GM23338 (cell line): ENCODE results near the gene ASXL3. TPM values are rescaled to one million over a fixed set of nuclear protein-coding genes. Genes with fewer than 3 reads are reported as not detected.

Source experiments
- ATAC-seq: fragments of 200-7000 bp; cut with Tn5 transposase; 3 replicates; pipeline ENCODE4 v1.9.1; 2020
- DNase-seq: peaks from one replicate; pipeline ENCODE4 v3.0.0-alpha.2; 2015; ENCODE audit warnings: low spot score
- H2AFZ ChIP-seq: fragments of 200-600 bp; sonication (generic); 2 replicates; pipeline ENCODE4 v1.8.0; 2016; ENCODE audit warnings: antibody characterized with exemption, mild to moderate bottlenecking, moderate library complexity
- H3F3A ChIP-seq: fragments of 200-600 bp; sonication (generic); replicated peaks from 2 replicates; pipeline ENCODE4 v1.8.0; 2017; ENCODE audit warnings: antibody characterized with exemption, mixed run types, low read depth
- H3K27ac ChIP-seq: fragments of 200-600 bp; sonication (generic); 2 replicates; pipeline ENCODE4 v1.6.1; 2016; ENCODE audit warnings: low read depth
- H3K27me3 ChIP-seq: fragments of 200-600 bp; sonication (generic); 2 replicates; pipeline ENCODE4 v1.8.0; 2016; ENCODE audit warnings: mild to moderate bottlenecking, mixed run types, moderate library complexity; ENCODE audit not compliant: insufficient read depth
- H3K36me3 ChIP-seq: fragments of 200-600 bp; sonication (generic); 2 replicates; pipeline ENCODE4 v1.8.0; 2016; ENCODE audit warnings: mild to moderate bottlenecking; ENCODE audit not compliant: insufficient read depth
- H3K4me1 ChIP-seq: fragments of 200-600 bp; sonication (generic); 2 replicates; pipeline ENCODE4 v1.8.0; 2016; ENCODE audit warnings: mild to moderate bottlenecking, moderate library complexity; ENCODE audit not compliant: insufficient read depth
- H3K4me2 ChIP-seq: fragments of 200-600 bp; sonication (generic); 2 replicates; pipeline ENCODE4 v1.7.1; 2017; ENCODE audit warnings: mixed run types
- H3K4me3 ChIP-seq: fragments of 200-600 bp; sonication (generic); 2 replicates; pipeline ENCODE4 v1.6.1; 2016; ENCODE audit warnings: mixed run types
- H3K79me2 ChIP-seq: fragments of 200-600 bp; sonication (generic); replicated peaks from 2 replicates; pipeline ENCODE4 v1.8.0; 2017; ENCODE audit warnings: mild to moderate bottlenecking; ENCODE audit not compliant: insufficient read depth
- H3K9me2 ChIP-seq: fragments of 200-600 bp; sonication (generic); 2 replicates; pipeline ENCODE4 v1.8.0; 2017; ENCODE audit not compliant: insufficient read depth
- H4K20me1 ChIP-seq: fragments of 200-600 bp; sonication (generic); replicated peaks from 2 replicates; pipeline ENCODE4 v1.8.0; 2017; ENCODE audit warnings: mild to moderate bottlenecking; ENCODE audit not compliant: insufficient read depth
- H3K27ac Mint-ChIP-seq: 2 replicates; pipeline ENCODE4 v1.8.0; 2020; ENCODE audit warnings: inconsistent platforms, mild to moderate bottlenecking, moderate library complexity, mixed read lengths
- H3K27me3 Mint-ChIP-seq: 3 replicates; pipeline ENCODE4 v1.8.0; 2022; ENCODE audit warnings: low read depth, mild to moderate bottlenecking, moderate library complexity, mixed read lengths, inconsistent platforms; ENCODE audit not compliant: insufficient read depth, poor library complexity
- H3K36me3 Mint-ChIP-seq: 3 replicates; pipeline ENCODE4 v1.8.0; 2021; ENCODE audit warnings: low read depth, mild to moderate bottlenecking, inconsistent platforms, moderate library complexity, mixed read lengths
- H3K4me1 Mint-ChIP-seq: 3 replicates; pipeline ENCODE4 v1.8.0; 2020; ENCODE audit warnings: mild to moderate bottlenecking, inconsistent platforms, mixed read lengths
- H3K4me3 Mint-ChIP-seq: 3 replicates; pipeline ENCODE4 v1.8.0; 2021; ENCODE audit warnings: moderate library complexity, mild to moderate bottlenecking, inconsistent platforms, mixed read lengths
- H3K9me3 Mint-ChIP-seq: 3 replicates; pipeline ENCODE4 v1.8.0; 2020; ENCODE audit warnings: moderate library complexity, mild to moderate bottlenecking, inconsistent platforms, mixed read lengths
- CREB1 ChIP-seq: fragments of 250-450 bp; sonication (Bioruptor Pico); IDR thresholded peaks from 2 replicates; pipeline ENCODE4 v1.5.0; 2020; ENCODE audit warnings: low read depth, mild to moderate bottlenecking, moderate library complexity
- EZH2 ChIP-seq: fragments of 200-600 bp; sonication (generic); IDR thresholded peaks from one replicate; pipeline ENCODE4 v1.8.0; 2017; ENCODE audit warnings: antibody characterized with exemption, mild to moderate bottlenecking, low read depth; ENCODE audit not compliant: unreplicated experiment
- EZH2phosphoT487 ChIP-seq: fragments of 200-600 bp; sonication (generic); IDR thresholded peaks from one replicate; pipeline ENCODE4 v1.8.1; 2018; ENCODE audit warnings: antibody characterized with exemption; ENCODE audit not compliant: unreplicated experiment
- JUNB ChIP-seq: IDR thresholded peaks from one replicate; pipeline ENCODE4 v1.6.1; 2016; ENCODE audit warnings: antibody characterized with exemption; ENCODE audit not compliant: unreplicated experiment
- NANOG ChIP-seq: IDR thresholded peaks from 2 replicates; pipeline ENCODE4 v1.6.1; 2016; ENCODE audit warnings: antibody characterized with exemption, borderline replicate concordance
- POLR2AphosphoS5 ChIP-seq: IDR thresholded peaks from 2 replicates; pipeline ENCODE4 v1.6.1; 2016; ENCODE audit warnings: antibody characterized with exemption, low read depth
- STAT1 ChIP-seq: IDR thresholded peaks from one replicate; pipeline ENCODE4 v1.6.1; 2016; ENCODE audit warnings: antibody characterized with exemption; ENCODE audit not compliant: unreplicated experiment
- ZNF114 ChIP-seq: fragments of 250-450 bp; sonication (Bioruptor Pico); IDR thresholded peaks from 2 replicates; pipeline ENCODE4 v1.5.0; 2020; ENCODE audit warnings: mild to moderate bottlenecking, moderate library complexity
- polyA plus RNA-seq: library from polyadenylated mRNA; unstranded; fragments of >200 nt; fragmentation: Nextera tagmentation; extraction: Ambion mirVana; gene quantifications from 2 replicates; pipeline ENCODE4 v1.2.1, GENCODE V29; 2016
- total RNA-seq: library from RNA; depleted of rRNA; stranded (reverse); fragments of >200 nt; shearing (Covaris generic); gene quantifications from 2 replicates; pipeline ENCODE4 v1.2.3, GENCODE V29; 2014
- TF ChIP-seq, protein P1 (sequence below), 2 experiments: fragments of 200-600 bp in 1 of 2; sonication (generic) in 1 of 2; conservative IDR thresholded peaks; 2 replicates each; pipeline versions ENCODE4 v1.5.1 to v1.6.1; 2016 to 2017; ENCODE audit warnings: antibody characterized with exemption in 2 of 2, low read depth in 2 of 2, mild to moderate bottlenecking in 2 of 2, moderate library complexity in 1 of 2
- TF ChIP-seq, protein P2 (sequence below): IDR thresholded peaks from one replicate; pipeline ENCODE4 v1.6.1; 2018; ENCODE audit warnings: antibody characterized with exemption; ENCODE audit not compliant: unreplicated experiment
- TF ChIP-seq, protein P3 (sequence below): fragments of 250-450 bp; sonication (Bioruptor Pico); IDR thresholded peaks from 2 replicates; pipeline ENCODE4 v1.5.0; 2020; ENCODE audit warnings: mild to moderate bottlenecking, moderate library complexity

Gene ASXL3
- total and polyA plus RNA-seq, 2 experiments from 2014 or later, result 0.23 to 1.4 TPM

DNA sequence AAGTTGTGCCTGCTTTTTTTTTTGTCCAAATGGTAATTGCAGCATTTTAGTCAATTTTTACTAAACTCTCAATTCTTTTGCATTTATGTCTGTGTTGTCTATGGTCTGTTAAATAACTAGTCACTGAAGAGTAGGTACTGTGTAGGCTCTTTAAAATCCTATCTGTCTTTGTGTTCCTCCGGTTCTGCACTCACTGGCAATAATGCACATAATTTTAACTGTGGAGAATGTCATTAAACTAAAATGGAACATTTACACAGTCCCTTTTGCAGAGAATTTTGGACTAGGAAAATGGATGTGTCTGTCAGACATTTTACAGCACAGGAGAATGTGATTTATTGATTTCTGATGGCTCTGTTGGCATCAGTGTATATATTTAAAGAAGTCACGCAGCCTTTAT, 116.6 kb downstream of the ASXL3 start (continued):
- TF ChIP-seq, protein P1, sequence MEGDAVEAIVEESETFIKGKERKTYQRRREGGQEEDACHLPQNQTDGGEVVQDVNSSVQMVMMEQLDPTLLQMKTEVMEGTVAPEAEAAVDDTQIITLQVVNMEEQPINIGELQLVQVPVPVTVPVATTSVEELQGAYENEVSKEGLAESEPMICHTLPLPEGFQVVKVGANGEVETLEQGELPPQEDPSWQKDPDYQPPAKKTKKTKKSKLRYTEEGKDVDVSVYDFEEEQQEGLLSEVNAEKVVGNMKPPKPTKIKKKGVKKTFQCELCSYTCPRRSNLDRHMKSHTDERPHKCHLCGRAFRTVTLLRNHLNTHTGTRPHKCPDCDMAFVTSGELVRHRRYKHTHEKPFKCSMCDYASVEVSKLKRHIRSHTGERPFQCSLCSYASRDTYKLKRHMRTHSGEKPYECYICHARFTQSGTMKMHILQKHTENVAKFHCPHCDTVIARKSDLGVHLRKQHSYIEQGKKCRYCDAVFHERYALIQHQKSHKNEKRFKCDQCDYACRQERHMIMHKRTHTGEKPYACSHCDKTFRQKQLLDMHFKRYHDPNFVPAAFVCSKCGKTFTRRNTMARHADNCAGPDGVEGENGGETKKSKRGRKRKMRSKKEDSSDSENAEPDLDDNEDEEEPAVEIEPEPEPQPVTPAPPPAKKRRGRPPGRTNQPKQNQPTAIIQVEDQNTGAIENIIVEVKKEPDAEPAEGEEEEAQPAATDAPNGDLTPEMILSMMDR (conservative IDR thresholded peaks at IDR 0.05; ENCODE audit: low read depth in 2 of 2), result no peak
- TF ChIP-seq STAT1, result no peak
- no peak for TF ChIP-seq NANOG

DNA sequence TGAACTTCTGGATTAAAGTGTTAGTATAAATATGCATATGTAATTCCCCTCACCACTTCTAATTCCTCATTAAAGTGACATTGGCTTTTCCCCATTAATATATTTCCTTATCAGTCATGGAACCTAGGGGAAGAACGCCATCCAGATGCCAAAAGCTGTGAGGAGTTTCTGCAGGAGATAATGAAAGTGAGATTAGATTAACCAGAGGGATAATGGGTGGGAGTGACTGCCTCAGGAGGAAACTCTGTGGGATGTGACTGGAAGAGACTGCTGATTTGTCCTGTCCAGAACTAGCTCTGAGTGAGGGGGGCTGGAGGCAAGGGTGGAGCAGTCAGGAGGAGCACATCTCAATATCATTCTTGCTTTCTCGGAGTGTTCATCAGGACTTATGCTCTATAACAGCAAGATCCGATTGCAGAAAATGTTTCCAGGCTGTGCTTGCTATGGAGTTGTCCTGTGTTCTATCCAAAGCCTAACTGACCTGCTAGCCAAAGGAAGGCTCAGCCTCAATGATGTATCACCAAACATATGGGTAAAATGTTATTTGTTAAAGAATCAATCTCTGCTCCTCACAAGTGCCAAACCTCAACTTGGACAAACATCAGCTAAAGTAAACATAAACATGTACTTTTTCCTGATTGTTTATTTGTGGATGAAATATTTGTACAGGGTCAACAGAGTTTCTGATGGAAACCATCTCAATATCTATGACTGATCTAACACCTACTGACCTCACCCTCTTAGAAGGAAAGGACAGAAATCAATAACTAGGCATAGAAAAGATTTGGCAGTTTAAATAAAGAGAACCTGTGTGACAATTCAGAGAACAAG, 118.5 kb downstream of the ASXL3 start:
- Mint-ChIP-seq H3K27ac (no peak overlapping the region), H3K4me3 (no peak overlapping the region), H3K36me3 (no peaks in the 10 kb centered on the region), H3K4me1 (no peaks in the 10 kb centered on the region), H3K9me3 (no peaks in the 10 kb centered on the region), H3K27me3 (no peaks in the 10 kb centered on the region)
- no peak overlapping the region for H2AFZ ChIP-seq
- H3K27me3 ChIP-seq, result no peaks in the 10 kb centered on the region
- no peaks in the 10 kb centered on the region for H3K36me3 ChIP-seq
- no peak overlapping the region for H3K27ac ChIP-seq
- ATAC-seq (no peak), DNase-seq (no peak)
- H3K4me3 ChIP-seq, result no peak overlapping the region
- H3F3A ChIP-seq, result no peaks in the 10 kb centered on the region
- no peaks in the 10 kb centered on the region for H4K20me1 ChIP-seq
- no peak overlapping the region for H3K4me2 ChIP-seq
- H3K9me2 ChIP-seq, result no peaks in the 10 kb centered on the region
- no peaks in the 10 kb centered on the region for H3K4me1 ChIP-seq
- no peaks in the 10 kb centered on the region for H3K79me2 ChIP-seq
- no peak for TF ChIP-seq EZH2phosphoT487
- TF ChIP-seq STAT1, result no peak
- TF ChIP-seq EZH2, result no peak
- TF ChIP-seq POLR2AphosphoS5, result no peak
- TF ChIP-seq, protein P2, sequence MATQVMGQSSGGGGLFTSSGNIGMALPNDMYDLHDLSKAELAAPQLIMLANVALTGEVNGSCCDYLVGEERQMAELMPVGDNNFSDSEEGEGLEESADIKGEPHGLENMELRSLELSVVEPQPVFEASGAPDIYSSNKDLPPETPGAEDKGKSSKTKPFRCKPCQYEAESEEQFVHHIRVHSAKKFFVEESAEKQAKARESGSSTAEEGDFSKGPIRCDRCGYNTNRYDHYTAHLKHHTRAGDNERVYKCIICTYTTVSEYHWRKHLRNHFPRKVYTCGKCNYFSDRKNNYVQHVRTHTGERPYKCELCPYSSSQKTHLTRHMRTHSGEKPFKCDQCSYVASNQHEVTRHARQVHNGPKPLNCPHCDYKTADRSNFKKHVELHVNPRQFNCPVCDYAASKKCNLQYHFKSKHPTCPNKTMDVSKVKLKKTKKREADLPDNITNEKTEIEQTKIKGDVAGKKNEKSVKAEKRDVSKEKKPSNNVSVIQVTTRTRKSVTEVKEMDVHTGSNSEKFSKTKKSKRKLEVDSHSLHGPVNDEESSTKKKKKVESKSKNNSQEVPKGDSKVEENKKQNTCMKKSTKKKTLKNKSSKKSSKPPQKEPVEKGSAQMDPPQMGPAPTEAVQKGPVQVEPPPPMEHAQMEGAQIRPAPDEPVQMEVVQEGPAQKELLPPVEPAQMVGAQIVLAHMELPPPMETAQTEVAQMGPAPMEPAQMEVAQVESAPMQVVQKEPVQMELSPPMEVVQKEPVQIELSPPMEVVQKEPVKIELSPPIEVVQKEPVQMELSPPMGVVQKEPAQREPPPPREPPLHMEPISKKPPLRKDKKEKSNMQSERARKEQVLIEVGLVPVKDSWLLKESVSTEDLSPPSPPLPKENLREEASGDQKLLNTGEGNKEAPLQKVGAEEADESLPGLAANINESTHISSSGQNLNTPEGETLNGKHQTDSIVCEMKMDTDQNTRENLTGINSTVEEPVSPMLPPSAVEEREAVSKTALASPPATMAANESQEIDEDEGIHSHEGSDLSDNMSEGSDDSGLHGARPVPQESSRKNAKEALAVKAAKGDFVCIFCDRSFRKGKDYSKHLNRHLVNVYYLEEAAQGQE, result no peak
- TF ChIP-seq JUNB, result no peak
- no peak for TF ChIP-seq CREB1
- no peak for TF ChIP-seq NANOG
- TF ChIP-seq, protein P3, sequence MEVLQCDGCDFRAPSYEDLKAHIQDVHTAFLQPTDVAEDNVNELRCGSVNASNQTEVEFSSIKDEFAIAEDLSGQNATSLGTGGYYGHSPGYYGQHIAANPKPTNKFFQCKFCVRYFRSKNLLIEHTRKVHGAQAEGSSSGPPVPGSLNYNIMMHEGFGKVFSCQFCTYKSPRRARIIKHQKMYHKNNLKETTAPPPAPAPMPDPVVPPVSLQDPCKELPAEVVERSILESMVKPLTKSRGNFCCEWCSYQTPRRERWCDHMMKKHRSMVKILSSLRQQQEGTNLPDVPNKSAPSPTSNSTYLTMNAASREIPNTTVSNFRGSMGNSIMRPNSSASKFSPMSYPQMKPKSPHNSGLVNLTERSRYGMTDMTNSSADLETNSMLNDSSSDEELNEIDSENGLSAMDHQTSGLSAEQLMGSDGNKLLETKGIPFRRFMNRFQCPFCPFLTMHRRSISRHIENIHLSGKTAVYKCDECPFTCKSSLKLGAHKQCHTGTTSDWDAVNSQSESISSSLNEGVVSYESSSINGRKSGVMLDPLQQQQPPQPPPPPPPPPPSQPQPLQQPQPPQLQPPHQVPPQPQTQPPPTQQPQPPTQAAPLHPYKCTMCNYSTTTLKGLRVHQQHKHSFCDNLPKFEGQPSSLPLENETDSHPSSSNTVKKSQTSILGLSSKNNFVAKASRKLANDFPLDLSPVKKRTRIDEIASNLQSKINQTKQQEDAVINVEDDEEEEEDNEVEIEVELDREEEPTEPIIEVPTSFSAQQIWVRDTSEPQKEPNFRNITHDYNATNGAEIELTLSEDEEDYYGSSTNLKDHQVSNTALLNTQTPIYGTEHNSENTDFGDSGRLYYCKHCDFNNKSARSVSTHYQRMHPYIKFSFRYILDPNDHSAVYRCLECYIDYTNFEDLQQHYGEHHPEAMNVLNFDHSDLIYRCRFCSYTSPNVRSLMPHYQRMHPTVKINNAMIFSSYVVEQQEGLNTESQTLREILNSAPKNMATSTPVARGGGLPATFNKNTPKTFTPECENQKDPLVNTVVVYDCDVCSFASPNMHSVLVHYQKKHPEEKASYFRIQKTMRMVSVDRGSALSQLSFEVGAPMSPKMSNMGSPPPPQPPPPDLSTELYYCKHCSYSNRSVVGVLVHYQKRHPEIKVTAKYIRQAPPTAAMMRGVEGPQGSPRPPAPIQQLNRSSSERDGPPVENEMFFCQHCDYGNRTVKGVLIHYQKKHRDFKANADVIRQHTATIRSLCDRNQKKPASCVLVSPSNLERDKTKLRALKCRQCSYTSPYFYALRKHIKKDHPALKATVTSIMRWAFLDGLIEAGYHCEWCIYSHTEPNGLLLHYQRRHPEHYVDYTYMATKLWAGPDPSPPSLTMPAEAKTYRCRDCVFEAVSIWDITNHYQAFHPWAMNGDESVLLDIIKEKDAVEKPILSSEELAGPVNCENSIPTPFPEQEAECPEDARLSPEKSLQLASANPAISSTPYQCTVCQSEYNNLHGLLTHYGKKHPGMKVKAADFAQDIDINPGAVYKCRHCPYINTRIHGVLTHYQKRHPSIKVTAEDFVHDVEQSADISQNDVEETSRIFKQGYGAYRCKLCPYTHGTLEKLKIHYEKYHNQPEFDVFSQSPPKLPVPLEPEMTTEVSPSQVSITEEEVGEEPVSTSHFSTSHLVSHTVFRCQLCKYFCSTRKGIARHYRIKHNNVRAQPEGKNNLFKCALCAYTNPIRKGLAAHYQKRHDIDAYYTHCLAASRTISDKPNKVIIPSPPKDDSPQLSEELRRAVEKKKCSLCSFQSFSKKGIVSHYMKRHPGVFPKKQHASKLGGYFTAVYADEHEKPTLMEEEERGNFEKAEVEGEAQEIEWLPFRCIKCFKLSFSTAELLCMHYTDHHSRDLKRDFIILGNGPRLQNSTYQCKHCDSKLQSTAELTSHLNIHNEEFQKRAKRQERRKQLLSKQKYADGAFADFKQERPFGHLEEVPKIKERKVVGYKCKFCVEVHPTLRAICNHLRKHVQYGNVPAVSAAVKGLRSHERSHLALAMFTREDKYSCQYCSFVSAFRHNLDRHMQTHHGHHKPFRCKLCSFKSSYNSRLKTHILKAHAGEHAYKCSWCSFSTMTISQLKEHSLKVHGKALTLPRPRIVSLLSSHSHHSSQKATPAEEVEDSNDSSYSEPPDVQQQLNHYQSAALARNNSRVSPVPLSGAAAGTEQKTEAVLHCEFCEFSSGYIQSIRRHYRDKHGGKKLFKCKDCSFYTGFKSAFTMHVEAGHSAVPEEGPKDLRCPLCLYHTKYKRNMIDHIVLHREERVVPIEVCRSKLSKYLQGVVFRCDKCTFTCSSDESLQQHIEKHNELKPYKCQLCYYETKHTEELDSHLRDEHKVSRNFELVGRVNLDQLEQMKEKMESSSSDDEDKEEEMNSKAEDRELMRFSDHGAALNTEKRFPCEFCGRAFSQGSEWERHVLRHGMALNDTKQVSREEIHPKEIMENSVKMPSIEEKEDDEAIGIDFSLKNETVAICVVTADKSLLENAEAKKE (CRISPR knock-in tag), result no peak
- TF ChIP-seq ZNF114 (CRISPR knock-in tag), result no peak
